ENCODE measurements around the gene ACYP2.

- TF ChIP-seq FOXK2 (IDR thresholded peaks at IDR 0.05) (no peak), NFRKB (IDR thresholded peaks at IDR 0.05) (no peak), ARNT (IDR thresholded peaks at IDR 0.05) (no peak), BHLHE40 (IDR thresholded peaks at IDR 0.05; ENCODE audit: borderline replicate concordance) (no peak), SUZ12 (IDR thresholded peaks at IDR 0.05) (no peak), HDGF (IDR thresholded peaks at IDR 0.05; ENCODE audit: borderline replicate concordance) (no peak), PKNOX1 (IDR thresholded peaks at IDR 0.05) (no peak), FOXA1 (IDR thresholded peaks at IDR 0.05) (no peak)
These were observed 34.4 kb downstream of the ACYP2 start for GRCh38 chr2:54149638-54150441.
